ENCODE measurements around the gene PARP2. TPM values are rescaled to one million over a fixed set of nuclear protein-coding genes. Genes with fewer than 3 reads are reported as not detected.
"Not testable (repeated sequence)": the region's sequence is repeated elsewhere in the genome, so short reads cannot be mapped to it uniquely, and the experiment has no call there.

Gene PARP2
- total RNA-seq, 4 donors from 2014 or later: 1.8 to 22.5 (median 16.0) TPM

GRCh38 chr14:20350860-20351259, 7.4 kb downstream of the PARP2 start:
- H3K36me3 ChIP-seq: no peaks in the 10 kb centered on the region
- no peak overlapping the region for H3K4me3 ChIP-seq
- H3K27ac ChIP-seq: no peak overlapping the region
- no peaks in the 10 kb centered on the region for H3K9me3 ChIP-seq
- H3K4me1 ChIP-seq: no peaks in the 10 kb centered on the region
- no peak for DNase-seq
- intact Hi-C loops (cut with DNase I; ENCODE audit: low total_unique reads): no loop called here
- TF ChIP-seq CTCF (IDR thresholded peaks at IDR 0.05) (no peak), POLR2A (IDR thresholded peaks at IDR 0.05) (no peak)
- H3K27me3 ChIP-seq: no peaks in the 10 kb centered on the region

- no peak for DNase-seq
- intact Hi-C loops (cut with DNase I; ENCODE audit: low total_unique reads): no loop called here
- H3K9me3 ChIP-seq: no peaks in the 10 kb centered on the region
- H3K4me1 ChIP-seq: no peaks in the 10 kb centered on the region
- H3K27me3 ChIP-seq: no peaks in the 10 kb centered on the region
- H3K27ac ChIP-seq: no peak overlapping the region
- no peak for TF ChIP-seq POLR2A (IDR thresholded peaks at IDR 0.05)
- no peak for TF ChIP-seq CTCF (IDR thresholded peaks at IDR 0.05)
- H3K36me3 ChIP-seq: no peaks in the 10 kb centered on the region
- no peak overlapping the region for H3K4me3 ChIP-seq
Measured at GRCh38 chr14:20356422-20356821, 13.0 kb downstream of the PARP2 start.

GRCh38 chr14:20358474-20358873, 15.0 kb downstream of the PARP2 start:
- H3K4me1 ChIP-seq; H3K9me3 ChIP-seq; H3K27ac ChIP-seq; H3K36me3 ChIP-seq; H3K27me3 ChIP-seq; intact Hi-C loops (cut with DNase I; ENCODE audit: low total_unique reads); DNase-seq; H3K4me3 ChIP-seq: not testable (repeated sequence)

GRCh38 chr14:20365928-20366327, 22.5 kb downstream of the PARP2 start:
- intact Hi-C loops (cut with DNase I; ENCODE audit: low total_unique reads): no loop called here
- TF ChIP-seq CTCF (IDR thresholded peaks at IDR 0.05): no peak
- no peak for TF ChIP-seq POLR2A (IDR thresholded peaks at IDR 0.05)
- H3K27ac ChIP-seq: no peak overlapping the region
- H3K4me3 ChIP-seq: no peak overlapping the region
- H3K27me3 ChIP-seq: no peaks in the 10 kb centered on the region
- no peaks in the 10 kb centered on the region for H3K36me3 ChIP-seq
- H3K9me3 ChIP-seq: no peaks in the 10 kb centered on the region
- DNase-seq: no peak
- no peaks in the 10 kb centered on the region for H3K4me1 ChIP-seq

- Histone ChIP-seq H3K9me3 (no peaks in the 10 kb centered on the region), H3K4me3 (no peak overlapping the region), H3K27me3 (no peaks in the 10 kb centered on the region), H3K36me3 (no peaks in the 10 kb centered on the region), H3K27ac (no peak overlapping the region), H3K4me1 (no peaks in the 10 kb centered on the region)
- DNase-seq: no peak
- intact Hi-C loops (cut with DNase I; ENCODE audit: low total_unique reads): no loop called here
- TF ChIP-seq CTCF (IDR thresholded peaks at IDR 0.05) (no peak), POLR2A (IDR thresholded peaks at IDR 0.05) (no peak)
Measured at GRCh38 chr14:20372796-20373195, 29.4 kb downstream of the PARP2 start.

- Histone ChIP-seq H3K9me3 (no peaks in the 10 kb centered on the region), H3K27ac (no peak overlapping the region), H3K27me3 (no peaks in the 10 kb centered on the region), H3K4me3 (no peak overlapping the region), H3K4me1 (no peaks in the 10 kb centered on the region), H3K36me3 (no peaks in the 10 kb centered on the region)
- intact Hi-C loops (cut with DNase I; ENCODE audit: low total_unique reads): no loop called here
- TF ChIP-seq POLR2A (IDR thresholded peaks at IDR 0.05): no peak
- no peak for TF ChIP-seq CTCF (IDR thresholded peaks at IDR 0.05)
- no peak for DNase-seq
Measured at GRCh38 chr14:20375471-20375870, 32.0 kb downstream of the PARP2 start.
